Glutamatergic neuron (in vitro differentiated cells): Measurements from ENCODE around the gene SERPINA5. TPM values are rescaled to one million over a fixed set of nuclear protein-coding genes. Genes with fewer than 3 reads are reported as not detected.

ENCODE experiments used
- DNase-seq: peaks from one replicate; pipeline ENCODE4 v3.0.0; 2022
- H3K27ac Mint-ChIP-seq: one replicate; pipeline ENCODE4 v1.8.0; 2020; ENCODE audit warnings: mild to moderate bottlenecking, mixed read lengths, inconsistent platforms; ENCODE audit not compliant: unreplicated experiment
- H3K27me3 Mint-ChIP-seq: one replicate; pipeline ENCODE4 v1.8.0; 2020; ENCODE audit warnings: mild to moderate bottlenecking, moderate library complexity, mixed read lengths, inconsistent platforms; ENCODE audit not compliant: unreplicated experiment
- H3K36me3 Mint-ChIP-seq: one replicate; pipeline ENCODE4 v1.8.0; 2020; ENCODE audit warnings: mild to moderate bottlenecking, mixed read lengths, inconsistent platforms; ENCODE audit not compliant: unreplicated experiment
- H3K4me1 Mint-ChIP-seq: one replicate; pipeline ENCODE4 v1.8.0; 2020; ENCODE audit warnings: mild to moderate bottlenecking, low read depth, mixed read lengths, inconsistent platforms; ENCODE audit not compliant: unreplicated experiment
- H3K4me3 Mint-ChIP-seq: one replicate; pipeline ENCODE4 v1.8.0; 2020; ENCODE audit warnings: mild to moderate bottlenecking, mixed read lengths, inconsistent platforms; ENCODE audit not compliant: unreplicated experiment
- H3K9me3 Mint-ChIP-seq: one replicate; pipeline ENCODE4 v1.8.0; 2020; ENCODE audit warnings: mild to moderate bottlenecking, moderate library complexity, mixed read lengths, inconsistent platforms; ENCODE audit not compliant: unreplicated experiment
- CTCF ChIP-seq: fragments of 200-600 bp; sonication (generic); IDR thresholded peaks from one replicate; pipeline ENCODE4 v1.5.0; 2021; ENCODE audit not compliant: partially characterized antibody, unreplicated experiment
- total RNA-seq: library from RNA; stranded (reverse); fragmentation: NEBNext Ultra II Directional; extraction: Animal tissue kit (Norgen Biotek cat#: 25700); gene quantifications from one replicate; pipeline ENCODE4 v1.2.1, GENCODE V29; 2021; ENCODE audit not compliant: unreplicated experiment

The SERPINA5 gene
- total RNA-seq, 1 donor from 2014 or later: not detected

- no peaks in the 10 kb centered on the region for H3K4me1 Mint-ChIP-seq
- DNase-seq: no peak
- TF ChIP-seq CTCF: no peak
- peaks cover 4% of the 10 kb centered on the region for H3K27me3 Mint-ChIP-seq
- no peak overlapping the region for H3K27ac Mint-ChIP-seq
- H3K36me3 Mint-ChIP-seq: peaks cover 38% of the 10 kb centered on the region
- H3K4me3 Mint-ChIP-seq: no peak overlapping the region
- H3K9me3 Mint-ChIP-seq: peaks cover 29% of the 10 kb centered on the region
These were observed 36.2 kb downstream of the SERPINA5 start for GRCh38 chr14:94617366-94617941.

- TF ChIP-seq CTCF: no peak
- H3K4me1 Mint-ChIP-seq: no peaks in the 10 kb centered on the region
- peaks cover 38% of the 10 kb centered on the region for H3K36me3 Mint-ChIP-seq
- no peak overlapping the region for H3K4me3 Mint-ChIP-seq
- no peak for DNase-seq
- H3K9me3 Mint-ChIP-seq: peaks cover 29% of the 10 kb centered on the region
- H3K27ac Mint-ChIP-seq: no peak overlapping the region
- H3K27me3 Mint-ChIP-seq: peaks cover 4% of the 10 kb centered on the region
These were observed 37.0 kb downstream of the SERPINA5 start for GRCh38 chr14:94617988-94618822.

- H3K27ac Mint-ChIP-seq: no peak overlapping the region
These were observed 38.1 kb downstream of the SERPINA5 start for GRCh38 chr14:94619297-94619696.

GRCh38 chr14:94620597-94620996 is 39.4 kb downstream of the SERPINA5 start:
- TF ChIP-seq CTCF: no peak
- Mint-ChIP-seq H3K27me3 (peaks cover 4% of the 10 kb centered on the region), H3K4me1 (no peaks in the 10 kb centered on the region), H3K27ac (no peak overlapping the region), H3K36me3 (peaks cover 38% of the 10 kb centered on the region), H3K4me3 (no peak overlapping the region), H3K9me3 (peaks cover 28% of the 10 kb centered on the region)
- no peak for DNase-seq

More at GRCh38 chr14:94619297-94619696, 38.1 kb downstream of the SERPINA5 start:
- Mint-ChIP-seq H3K36me3 (peaks cover 38% of the 10 kb centered on the region), H3K27me3 (peaks cover 4% of the 10 kb centered on the region), H3K9me3 (peaks cover 29% of the 10 kb centered on the region), H3K4me3 (no peak overlapping the region), H3K4me1 (no peaks in the 10 kb centered on the region)
- TF ChIP-seq CTCF: no peak
- DNase-seq: no peak
